CD4-positive, alpha-beta T cell treated with Interleukin-1 beta for 1 hour (primary cell): ENCODE data around the gene TRPV4.
A peak's percentile ranks its signal among the peaks of the same experiment; 100 is the strongest.

Experiments
- DNase-seq, 2 donors: peaks; one replicate each; pipeline ENCODE4 v3.0.0-alpha.2; 2020 to 2022

The TRPV4 gene

DNA sequence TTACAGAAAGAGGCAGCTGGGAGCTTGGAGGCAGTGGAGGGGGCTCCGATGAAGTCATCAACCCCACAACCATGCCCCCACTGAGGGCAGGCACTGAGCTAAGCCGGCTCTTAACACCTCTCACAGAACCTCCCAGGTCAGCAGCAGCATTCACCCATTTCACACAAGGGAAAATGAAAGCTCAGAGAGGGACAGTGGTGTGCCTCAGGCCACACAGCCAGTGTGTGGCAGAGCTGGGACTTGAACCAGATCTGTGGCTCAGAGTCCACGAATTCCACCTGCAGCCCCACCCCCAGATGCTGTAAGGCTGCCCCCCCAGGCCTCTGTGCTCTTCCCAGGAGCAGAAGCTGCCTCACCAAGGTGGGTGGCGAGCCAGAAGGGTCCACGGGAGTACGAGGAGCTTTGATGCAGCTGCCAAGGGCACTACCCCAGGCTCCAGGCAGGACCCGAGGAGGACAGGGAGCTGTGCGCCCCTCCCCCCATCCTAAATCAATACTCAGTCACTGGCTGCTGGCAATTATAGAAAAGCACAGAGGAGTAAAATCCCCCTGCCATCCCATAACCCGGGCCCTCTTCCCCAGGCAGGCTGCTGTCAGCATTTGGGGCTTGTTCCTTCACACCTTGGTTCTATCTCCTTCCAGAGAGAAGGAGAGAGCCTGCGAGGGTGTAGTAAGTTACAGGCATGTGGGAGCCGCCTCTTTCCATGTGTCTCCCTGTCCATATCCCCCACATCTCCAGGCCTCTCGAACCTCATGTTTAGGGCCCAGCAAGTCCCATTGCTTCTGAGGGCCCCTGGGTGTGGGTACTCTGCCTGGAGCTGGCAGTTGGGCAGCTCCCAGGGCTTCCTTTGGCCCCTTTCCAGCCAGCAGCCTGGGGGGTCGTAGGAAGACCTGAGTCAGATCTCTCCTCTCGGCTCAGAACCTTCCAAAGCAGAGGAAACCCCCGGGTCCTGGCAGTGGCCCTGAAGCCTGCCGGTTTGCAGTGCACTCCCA, 72.0 kb downstream of the TRPV4 start:
- DNase-seq = no peak

DNA sequence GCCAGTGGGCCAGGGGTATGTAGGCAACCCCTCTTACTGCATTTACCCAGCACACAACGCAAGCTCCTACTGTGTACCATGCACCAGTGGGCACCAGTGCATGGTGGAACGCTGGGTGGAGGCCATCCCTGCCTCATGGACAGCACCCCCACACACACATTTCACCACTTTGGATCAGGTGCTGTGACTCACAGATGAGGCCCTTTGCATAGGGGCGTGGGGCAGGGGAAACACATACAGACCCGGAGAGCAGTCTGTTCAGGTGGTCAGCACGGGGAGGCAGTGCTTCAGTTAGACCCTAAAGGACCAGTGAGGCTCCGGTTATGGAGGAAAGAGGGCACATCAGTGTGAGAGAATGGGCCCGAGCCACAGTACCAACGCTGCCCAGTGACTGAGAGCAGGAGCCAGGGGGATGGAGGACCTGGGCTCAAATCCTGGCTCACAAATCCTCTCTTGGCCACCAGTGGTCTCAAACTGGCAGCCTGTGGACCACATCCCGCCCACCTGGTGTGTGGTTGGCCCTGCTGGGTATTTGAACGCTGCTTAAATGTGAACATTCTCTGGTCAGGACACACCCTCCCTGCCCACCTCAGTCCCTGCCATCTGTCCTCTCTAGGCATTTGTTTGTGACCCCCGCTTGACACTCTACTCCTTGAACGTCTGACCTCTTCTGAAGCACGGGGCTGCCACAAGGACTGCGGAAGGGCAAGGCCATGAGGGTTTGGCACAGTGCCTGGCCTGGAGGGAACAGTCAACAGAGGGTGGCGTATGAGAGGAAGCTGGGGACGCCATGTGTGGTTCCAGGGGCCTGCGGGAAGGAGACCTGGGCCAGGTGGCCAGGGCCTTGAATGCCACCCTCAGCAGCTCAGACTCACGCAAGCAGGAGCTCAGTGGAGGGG, 72.9 kb downstream of the TRPV4 start:
- peak in 1 of 2 donors; percentile 10 for DNase-seq

DNA sequence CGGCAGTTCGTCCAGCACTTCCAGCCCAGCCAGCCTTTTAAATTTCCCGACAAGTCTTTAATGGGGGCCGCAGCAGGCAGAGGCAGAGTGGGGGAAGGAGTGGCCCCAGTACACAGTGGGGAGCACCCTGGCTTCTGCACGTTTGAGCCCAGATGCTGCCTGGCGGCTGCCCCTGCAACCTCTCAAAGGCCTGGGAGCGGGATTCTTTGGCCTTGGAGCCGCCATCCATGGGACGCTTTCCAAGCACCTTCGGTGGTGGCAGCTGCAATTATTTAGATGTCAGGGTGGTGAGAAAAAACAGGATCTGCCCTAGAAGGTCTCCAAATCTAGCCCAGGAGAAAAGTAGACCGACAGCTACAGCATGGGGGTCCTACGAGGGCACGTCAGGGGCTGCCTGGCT, 73.6 kb downstream of the TRPV4 start:
- DNase-seq = no peak

DNA sequence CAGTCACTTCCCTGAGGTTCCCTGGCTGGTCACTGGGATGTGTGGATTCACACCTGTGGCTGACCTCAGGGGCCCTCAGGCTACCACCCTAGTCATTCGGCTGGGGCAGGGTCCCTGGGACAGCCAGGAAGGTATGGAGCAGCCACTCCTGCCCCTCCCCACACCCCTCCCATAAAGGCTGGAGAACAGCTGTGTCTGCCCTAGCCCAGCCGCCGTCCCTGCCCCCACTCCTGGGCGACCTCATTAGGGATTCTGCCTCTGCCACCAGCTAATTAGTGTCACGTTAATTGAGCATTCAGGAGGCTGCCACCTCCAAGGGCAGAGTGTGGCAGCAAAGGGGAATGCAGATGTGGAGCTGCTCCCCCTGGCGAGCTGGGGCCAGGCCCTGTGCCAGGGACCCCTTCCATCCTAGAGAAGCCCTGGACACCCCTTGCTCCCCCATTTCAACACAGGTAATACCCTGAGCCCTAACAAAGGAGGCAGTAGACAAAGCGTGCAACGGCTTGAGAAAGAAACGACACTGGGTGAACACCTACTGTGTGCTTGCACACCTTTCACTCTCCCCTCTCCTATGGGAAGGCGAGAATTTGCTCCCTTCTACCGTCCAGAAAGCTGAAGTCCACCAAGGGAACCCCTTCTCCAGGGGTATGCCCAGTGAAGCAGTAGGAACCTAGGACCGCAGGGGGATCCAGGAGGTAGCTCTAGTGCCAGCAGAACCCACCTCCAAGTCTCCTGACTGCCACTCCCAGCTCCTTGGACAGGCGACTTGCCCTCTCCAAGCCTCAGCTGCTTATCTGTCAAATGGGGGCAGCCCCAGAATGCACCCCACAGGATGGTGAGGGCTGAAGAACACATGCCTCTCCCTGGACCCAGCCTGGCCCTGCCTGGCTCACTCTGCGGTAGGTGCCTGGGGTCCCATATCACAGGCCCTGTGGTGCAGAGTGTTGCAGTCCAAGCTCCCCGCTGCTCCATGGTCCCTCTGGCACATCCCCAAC, 74.5 kb downstream of the TRPV4 start:
- DNase-seq = no peak

DNA sequence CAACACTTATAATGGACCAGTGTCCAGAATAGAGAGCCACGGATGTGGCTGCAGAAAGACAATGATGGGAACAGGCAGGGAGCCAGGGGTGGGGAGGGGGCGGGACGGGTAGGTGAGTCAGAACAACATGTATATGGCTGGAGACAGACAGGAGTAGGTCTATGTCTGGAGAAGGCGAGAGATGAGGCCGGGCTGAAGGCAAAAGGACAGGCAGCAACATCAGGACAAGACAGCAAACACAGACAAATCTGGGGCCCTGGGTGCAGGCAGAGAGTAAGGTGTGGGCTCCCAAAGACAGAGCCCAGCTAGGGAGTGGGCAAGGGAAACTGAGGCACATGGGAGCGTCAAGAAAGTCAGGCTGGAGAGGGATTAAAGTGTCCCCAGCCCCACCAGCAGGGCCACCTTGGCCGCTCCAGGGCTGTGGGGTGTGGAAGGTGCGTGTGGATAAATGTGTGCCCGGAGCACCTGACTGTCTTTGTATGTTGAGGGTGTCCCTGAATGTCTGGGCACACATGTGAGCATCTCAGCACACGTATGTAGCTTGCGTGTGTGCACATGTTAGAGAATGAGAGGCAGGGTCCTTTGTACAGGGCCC, 75.4 kb downstream of the TRPV4 start:
- no peak for DNase-seq

DNA sequence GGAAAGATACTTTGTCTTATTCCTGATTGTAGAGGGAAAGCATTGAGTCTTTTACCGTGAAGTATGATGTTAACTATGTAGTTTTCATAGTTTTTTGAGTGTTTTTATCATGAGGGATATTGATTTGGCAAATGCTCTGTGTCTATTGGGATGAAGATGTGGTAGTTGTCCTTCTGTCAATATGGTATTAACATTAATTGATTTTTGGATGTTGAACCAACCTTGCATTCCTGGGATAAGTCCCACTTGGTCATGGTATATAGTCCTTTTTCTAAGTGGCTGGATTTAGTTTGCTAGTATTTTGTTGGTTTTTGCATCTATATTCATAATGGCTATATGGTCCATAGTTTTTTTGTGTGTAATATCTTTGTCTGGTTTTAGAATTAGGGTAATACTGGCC, 76.7 kb downstream of the TRPV4 start:
- DNase-seq = no peak

DNA sequence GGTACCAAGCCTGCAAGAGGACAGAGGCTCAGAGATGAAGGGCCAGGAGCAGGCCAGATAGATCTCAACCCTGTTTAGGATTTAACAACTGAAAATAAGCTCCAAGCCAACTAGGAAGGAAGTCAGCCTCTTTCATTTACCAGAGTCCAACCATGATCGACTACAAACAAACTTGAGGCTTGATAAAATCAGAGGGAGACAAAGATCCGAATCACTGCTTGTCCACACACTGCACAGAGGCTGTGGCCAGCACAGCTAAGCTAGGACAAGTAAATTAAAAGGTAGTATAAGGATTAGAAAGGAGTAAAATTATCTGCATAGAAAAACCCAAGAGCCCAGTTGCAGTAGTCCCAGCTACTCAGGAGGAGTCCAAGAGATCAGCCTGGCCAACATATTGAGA, 79.2 kb downstream of the TRPV4 start:
- DNase-seq = no peak

DNA sequence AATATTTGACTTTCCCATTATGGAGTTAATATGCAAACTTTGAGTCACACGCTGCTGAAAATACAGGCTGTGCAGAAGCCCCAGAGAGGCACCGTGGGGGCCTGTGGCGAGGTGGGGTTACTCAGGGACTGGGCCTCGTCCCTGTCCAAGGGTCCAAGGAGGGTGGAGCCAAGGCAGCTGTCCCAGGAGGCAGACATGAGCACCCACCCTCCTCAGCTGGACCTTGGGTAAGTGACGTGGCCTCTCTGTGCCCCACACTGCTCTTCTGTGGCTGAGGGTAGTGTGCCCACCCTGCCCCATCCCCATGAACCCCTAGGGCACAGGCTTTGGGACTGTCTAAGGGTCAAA, 80.2 kb downstream of the TRPV4 start:
- no peak for DNase-seq

DNA sequence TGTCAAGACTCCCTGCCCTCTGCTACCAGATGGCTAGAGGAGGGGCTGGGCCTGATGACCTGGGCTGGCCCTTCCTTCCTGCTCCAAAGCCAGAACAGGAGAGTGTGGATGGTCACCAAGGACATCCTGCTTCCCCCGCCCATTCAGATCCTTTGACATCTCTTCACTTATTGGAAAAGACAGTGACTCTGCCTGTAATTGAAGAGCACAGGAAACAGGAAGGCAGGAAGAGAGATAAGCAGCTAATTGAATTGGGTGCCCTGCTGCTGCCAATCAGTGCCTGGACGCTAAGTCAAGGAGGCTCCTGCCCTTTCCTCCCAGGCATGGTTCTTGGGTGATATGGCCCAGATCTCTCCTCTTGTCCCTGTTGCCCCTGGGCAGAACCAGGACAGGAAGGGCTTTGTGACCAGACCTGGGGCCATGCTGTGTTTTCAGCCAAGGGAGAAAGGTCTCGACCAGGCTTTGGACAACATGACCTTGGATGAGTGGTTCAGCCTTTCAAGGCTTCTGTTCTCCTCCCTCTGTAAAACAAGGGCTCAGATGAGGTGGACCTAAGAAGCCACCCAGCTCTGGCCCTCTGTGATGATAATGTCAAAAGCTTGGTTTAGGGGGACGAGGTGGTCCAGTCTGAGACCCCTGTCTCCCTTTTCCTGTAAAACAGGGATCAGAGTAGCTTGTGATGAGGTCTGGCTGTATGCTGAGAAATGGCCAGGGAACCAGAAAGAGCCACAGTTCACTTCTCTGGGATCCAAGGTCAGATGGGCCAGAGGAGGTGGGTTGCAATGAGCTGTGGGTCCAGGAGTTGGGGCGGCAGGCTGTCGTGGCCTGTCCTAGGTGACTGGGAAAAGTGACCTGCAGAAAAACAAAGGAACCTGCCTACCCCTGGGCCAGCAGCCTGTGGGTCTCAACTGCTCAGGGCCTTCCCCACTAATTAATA, 80.8 kb downstream of the TRPV4 start:
- no peak for DNase-seq

DNA sequence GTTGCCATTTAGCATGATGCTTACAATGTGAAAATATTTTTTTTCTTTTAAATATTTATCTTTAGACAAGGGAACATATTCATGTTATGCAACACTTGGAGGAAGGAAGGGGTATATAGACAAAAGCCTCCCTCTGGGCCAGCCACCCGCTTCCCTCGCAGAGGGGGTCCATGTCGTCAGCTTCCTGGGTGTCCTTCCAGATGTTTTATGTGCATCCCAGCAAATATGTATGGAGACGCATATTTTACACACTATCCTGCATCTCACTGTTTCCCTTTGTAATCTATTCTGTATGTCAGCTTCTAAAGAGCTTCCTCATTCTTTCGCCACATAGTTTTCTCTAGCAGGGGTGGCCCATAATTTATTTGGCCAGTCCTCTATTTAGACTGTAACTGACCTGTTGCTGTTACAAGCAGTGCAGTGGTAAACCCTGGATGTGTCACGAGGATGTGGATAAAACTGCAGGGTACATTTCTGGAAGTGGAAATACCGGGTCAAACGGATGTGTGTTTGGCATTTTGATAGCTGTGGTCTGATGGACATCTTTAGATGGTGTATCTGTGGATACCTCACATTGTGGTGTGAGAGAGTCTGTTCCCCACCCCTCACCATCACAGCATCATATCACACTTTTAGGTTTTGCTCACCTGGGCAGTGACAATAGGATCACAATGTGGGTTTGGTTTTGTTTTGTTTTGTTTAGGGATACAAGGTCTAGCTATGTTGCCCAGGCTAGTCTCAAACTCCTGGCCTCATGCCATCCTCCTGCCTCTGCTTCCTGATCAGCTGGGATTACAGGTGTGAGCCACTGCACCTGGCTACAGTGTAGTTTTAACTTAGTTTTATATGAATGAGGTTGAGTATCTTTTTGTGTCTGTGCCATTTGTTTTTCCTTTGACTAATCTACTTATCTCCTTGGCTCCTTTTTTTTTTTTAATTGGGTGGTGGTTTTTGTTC, 87.9 kb downstream of the TRPV4 start:
- no peak for DNase-seq

DNA sequence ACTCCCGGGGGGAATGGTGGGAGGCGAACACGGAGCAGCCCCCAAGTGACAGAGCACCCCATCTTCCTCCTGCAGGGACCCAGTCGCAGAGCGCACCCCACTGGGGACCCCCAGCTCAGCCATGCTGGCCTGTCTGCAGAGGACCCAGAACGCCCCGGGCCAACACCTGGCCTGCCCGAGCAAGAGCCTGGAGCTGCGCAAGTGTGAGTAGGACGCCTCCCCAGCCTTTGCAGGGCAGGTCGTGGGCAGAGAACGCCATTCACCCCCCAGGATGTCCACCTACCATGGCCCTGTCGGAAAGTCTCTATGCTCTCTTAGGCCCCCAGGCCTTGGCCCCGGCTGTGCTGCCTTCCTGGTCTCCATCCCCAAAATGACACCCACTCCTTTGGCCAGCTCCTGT, 89.2 kb downstream of the TRPV4 start:
- no peak for DNase-seq

DNA sequence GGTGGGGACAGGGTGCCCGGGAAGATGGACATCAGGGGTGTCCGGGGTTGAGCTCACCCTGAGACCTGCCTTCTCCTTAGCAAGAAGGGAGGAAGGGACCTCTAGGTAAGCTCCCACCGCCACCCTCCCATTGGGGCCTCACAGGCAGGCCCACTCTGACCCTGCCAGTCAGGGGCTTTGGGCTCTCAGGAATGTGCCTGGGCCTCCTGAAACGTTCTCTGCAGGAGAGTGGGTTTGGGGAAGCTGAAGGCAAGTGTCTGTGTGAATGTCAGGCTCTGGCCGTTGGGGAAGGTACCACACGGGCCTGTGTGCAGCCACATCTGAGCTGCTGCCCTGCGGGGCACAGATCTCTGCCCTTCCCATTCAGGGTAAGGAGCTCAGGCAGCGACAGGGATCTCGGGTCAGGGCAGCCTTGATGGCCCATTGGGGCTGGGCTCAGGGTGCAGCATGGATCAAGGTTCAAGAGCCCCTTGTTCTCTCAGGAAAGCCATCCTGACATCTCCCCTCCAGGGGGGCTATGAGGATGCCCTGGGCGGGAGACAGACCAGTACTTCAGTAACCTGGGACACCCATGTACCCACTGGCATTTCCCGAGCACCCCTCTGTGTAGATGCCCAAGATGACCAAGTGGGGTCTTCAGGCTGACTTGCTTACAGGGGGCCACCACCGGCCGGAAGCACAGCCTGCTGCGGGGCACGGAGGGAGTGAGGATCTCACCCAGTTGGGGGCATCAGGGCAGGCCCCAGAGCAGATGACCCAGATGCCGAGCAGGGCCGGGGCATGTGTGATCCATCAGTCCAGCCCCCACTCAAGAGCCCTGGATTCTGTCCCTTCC, 89.9 kb downstream of the TRPV4 start:
- DNase-seq = no peak

DNA sequence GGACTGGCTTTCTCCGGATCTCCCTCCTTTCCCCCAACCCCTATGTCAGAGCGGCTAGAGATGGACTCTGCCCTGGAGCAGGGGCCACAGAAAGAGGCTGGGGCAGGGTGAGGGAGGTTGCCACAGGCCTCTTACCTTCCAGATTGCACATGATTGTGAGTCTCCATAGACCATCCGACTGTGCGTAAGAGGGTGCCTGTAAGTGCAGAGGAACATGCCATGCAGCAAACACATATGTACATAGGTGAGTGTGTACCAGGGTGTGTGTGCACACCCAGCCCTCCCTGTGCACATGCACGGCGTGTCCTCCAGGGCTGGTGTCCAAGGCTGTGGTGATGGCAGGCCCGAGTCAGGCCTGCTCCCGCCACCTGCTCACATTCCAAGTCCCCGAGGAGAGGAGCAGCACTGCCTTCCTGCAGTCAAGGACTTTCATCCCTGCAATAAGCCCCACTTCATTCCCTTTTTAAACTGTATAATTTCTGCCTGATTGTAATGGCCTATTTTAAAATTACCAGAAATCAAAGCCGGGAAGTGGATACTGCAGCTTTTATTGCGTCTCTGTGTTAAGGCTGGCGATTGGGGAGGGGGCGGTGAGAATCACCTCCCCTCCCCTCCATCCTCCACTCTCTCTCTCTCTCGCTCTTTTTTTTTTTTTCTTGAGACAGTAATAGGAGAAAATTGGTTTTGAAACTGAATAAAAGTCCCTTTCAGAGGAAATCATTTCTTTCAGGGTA, 91.1 kb downstream of the TRPV4 start:
- no peak for DNase-seq

DNA sequence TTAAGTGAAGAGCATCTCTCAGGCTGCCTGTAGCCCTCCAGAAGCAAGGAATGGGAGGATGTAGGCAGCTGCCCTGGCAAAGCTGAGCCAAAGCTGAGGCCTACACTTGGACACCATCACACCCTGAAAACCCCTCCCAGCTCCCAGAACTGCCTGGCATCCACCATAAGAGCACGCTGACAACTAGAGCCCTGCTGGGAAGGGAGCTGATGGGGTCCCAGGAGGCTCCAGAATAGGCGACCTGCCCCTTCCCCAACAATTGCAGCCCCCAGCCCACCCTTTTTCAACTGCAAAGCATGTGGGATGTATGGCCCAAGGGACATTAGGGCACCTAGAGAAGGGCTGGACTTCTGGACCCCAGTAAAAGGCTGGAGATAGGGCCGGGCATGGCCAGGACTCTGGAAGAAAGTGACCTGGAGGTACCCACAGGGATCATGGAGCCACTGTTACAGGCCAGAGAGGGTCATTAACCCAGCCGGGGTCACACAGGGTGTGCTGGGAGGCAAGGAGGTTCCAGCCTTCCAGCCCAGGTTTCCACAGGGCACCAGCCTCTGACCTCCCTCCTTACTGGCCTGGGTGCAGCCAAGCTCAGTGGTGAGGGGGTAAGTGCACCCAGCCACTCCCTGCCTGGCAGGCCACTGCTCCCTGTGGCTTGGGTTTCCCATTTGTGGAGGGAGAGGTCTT, 91.8 kb downstream of the TRPV4 start:
- DNase-seq = no peak

DNA sequence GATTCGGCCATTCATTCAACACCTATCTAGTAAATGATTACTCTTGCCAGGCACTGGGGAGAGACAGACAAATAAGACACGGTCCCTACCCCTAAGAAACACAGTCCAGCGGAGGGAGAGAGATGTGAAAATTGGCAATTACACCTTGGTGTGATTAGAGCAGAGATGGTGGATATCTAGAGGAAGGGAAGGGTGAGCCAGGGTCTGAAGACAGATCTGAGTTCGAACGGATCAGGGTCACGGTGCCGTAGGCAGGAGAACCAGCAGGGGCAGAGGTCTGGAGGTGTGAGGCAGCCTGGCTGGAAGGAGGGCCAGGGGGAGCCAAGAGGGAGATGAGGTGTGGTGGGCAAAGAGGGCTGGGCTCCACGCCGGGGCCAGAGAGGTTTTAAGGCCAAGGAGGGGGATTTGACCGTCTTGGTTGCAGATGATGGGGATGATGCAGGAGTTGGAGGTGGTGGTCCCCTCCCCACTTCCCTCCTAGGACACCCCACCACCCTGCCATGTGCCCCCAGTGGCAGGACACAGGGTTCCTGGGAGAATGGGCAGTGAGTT, 92.4 kb downstream of the TRPV4 start:
- DNase-seq = no peak

DNA sequence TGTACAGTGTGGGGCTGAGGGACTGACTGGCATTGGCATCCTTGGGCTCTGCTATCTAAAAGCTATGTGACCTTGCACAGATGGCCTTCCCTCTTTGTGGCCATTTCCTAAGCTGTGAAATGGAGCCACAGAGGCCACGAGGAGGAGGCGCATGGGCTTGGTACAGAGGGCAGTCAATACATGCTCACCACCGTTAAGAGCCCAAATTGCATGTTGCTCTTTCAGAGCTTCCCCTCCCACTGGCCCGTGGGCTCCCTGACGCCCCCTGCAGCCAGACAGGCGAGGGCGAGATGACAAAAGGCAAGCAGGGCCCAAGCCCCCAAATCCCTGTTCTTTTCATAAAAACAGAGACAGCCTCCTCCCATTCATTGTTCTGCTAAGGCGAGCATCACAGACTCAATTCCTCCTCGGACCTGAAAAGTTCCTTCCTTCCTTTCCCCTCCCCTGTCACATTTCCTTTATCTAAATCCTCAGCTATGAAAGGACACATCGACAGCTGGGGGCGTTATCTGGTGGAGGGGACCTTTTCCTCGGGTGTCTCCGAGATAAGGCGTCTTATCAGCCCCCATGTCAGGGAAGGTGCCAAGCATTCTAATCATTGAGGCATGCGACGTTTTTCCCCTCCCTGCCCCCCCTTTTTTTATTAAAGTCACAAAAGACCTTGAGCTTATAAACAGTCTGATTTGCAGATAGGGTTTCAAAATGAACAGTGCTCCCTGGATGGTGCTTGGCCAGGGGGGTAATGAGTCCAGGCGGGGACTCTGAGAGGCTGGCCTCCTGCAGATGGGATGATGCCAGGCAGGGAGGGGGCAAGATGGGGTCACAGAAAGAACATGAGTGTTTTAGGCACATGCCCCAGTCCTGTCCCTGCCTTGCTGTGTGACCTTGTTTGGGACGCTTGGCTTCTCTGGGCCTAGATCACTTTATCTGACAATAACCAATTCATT, 93.2 kb downstream of the TRPV4 start:
- no peak for DNase-seq
